A673 (cell line): ENCODE measurements around the gene FSD1L. TPM values are rescaled to one million over a fixed set of nuclear protein-coding genes. Genes with fewer than 3 reads are reported as not detected.

Experiments used
- BruUV-seq: library from RNA; stranded (reverse); fragments of 400-500 nt; replicated peaks from 2 replicates; lab custom pipeline; 2021; lab: Mats Ljungman, UMichigan
- CTCF ChIA-PET: fragments of 300-600 bp; sonication (Branson Sonifier 250); formaldehyde crosslinking; loops from one replicate; lab custom pipeline; 2022; ENCODE audit warnings: antibody characterized with exemption; lab: Charles Lee
- POLR2A ChIA-PET: fragments of 300-600 bp; sonication (Branson Sonifier 250); formaldehyde crosslinking; loops from one replicate; lab custom pipeline; 2022; ENCODE audit warnings: antibody characterized with exemption; ENCODE audit not compliant: low non-redundant PET; lab: Charles Lee
- DNase-seq: peaks from one replicate; pipeline ENCODE4 v3.0.0-alpha.2; 2015; ENCODE audit warnings: low spot score
- H3K27ac ChIP-seq: fragments of 200-600 bp; sonication (generic); 2 replicates; pipeline ENCODE4 v1.5.1; 2016; ENCODE audit warnings: mixed run types, low read depth, mild to moderate bottlenecking, mixed read lengths, antibody characterized with exemption, low read length; ENCODE audit not compliant: poor library complexity, severe bottlenecking
- H3K27me3 ChIP-seq: fragments of 200-600 bp; sonication (generic); replicated peaks from 2 replicates; pipeline ENCODE4 v1.6.1; 2017; ENCODE audit warnings: mixed run types, low read depth, mild to moderate bottlenecking, mixed read lengths, antibody characterized with exemption, low read length; ENCODE audit not compliant: insufficient read depth, poor library complexity
- H3K36me3 ChIP-seq: fragments of 200-600 bp; sonication (generic); 2 replicates; pipeline ENCODE4 v1.6.1; 2016; ENCODE audit warnings: mixed run types, mild to moderate bottlenecking, mixed read lengths, antibody characterized with exemption, low read length; ENCODE audit not compliant: insufficient read depth, poor library complexity, severe bottlenecking
- H3K4me1 ChIP-seq: fragments of 200-600 bp; sonication (generic); 2 replicates; pipeline ENCODE4 v1.6.1; 2017; ENCODE audit warnings: mixed run types, mild to moderate bottlenecking, mixed read lengths, antibody characterized with exemption, low read length; ENCODE audit not compliant: insufficient read depth, poor library complexity, severe bottlenecking
- H3K4me3 ChIP-seq: fragments of 200-600 bp; sonication (generic); 2 replicates; pipeline ENCODE4 v1.5.1; 2016; ENCODE audit warnings: low read depth, mixed run types, mild to moderate bottlenecking, mixed read lengths, low read length; ENCODE audit not compliant: poor library complexity, severe bottlenecking
- H3K9me3 ChIP-seq: fragments of 200-600 bp; sonication (generic); 2 replicates; pipeline ENCODE4 v1.6.1; 2016; ENCODE audit warnings: mixed run types, low read depth, mild to moderate bottlenecking, mixed read lengths, antibody characterized with exemption, low read length; ENCODE audit not compliant: poor library complexity, severe bottlenecking
- CTCF ChIP-seq: fragments of 300-800, 200-600 bp; sonication (generic); conservative IDR thresholded peaks from 2 replicates; pipeline ENCODE4 v1.5.1; 2017; ENCODE audit warnings: low read depth, mild to moderate bottlenecking, antibody characterized with exemption, low read length, moderate library complexity, mixed read lengths
- EZH2 ChIP-seq: fragments of 200-600 bp; sonication (generic); IDR thresholded peaks from 2 replicates; pipeline ENCODE4 v1.6.1; 2017; ENCODE audit warnings: borderline replicate concordance, low read depth, mild to moderate bottlenecking, mixed read lengths, antibody characterized with exemption, low read length; ENCODE audit not compliant: poor library complexity, severe bottlenecking
- intact Hi-C: fragments of 100-400 bp; cut with micrococcal nuclease; formaldehyde crosslinking; loops from one replicate; pipeline ENCODE4 v1.10.0; 2022; ENCODE audit not compliant: unreplicated experiment
- total RNA-seq: library from RNA; stranded (reverse); gene quantifications from 2 replicates; pipeline ENCODE4 v1.2.3, GENCODE V29; 2021

Gene FSD1L
- total RNA-seq, 1 experiment from 2014 or later: 9.8 TPM

GRCh38 chr9:105438141-105438806, 9.6 kb upstream of the FSD1L start:
- H3K27ac ChIP-seq: no peak overlapping the region
- H3K36me3 ChIP-seq: no peaks in the 10 kb centered on the region
- intact Hi-C loops: no loop called here
- no peak overlapping the region for H3K4me3 ChIP-seq
- no peaks in the 10 kb centered on the region for H3K27me3 ChIP-seq
- TF ChIP-seq EZH2: no peak
- no peak for TF ChIP-seq CTCF
- ChIA-PET POLR2A (no interaction called here), CTCF (no interaction called here)
- BruUV-seq: no TSS peak
- no peaks in the 10 kb centered on the region for H3K4me1 ChIP-seq
- no peaks in the 10 kb centered on the region for H3K9me3 ChIP-seq
- DNase-seq: no peak

- H3K36me3 ChIP-seq: no peaks in the 10 kb centered on the region
- POLR2A ChIA-PET: no interaction called here
- intact Hi-C loops: no loop called here
- TF ChIP-seq EZH2: no peak
- no peak for DNase-seq
- H3K9me3 ChIP-seq: no peaks in the 10 kb centered on the region
- no TSS peak for BruUV-seq
- no peaks in the 10 kb centered on the region for H3K27me3 ChIP-seq
- CTCF ChIA-PET: no interaction called here
- no peak overlapping the region for H3K4me3 ChIP-seq
- no peaks in the 10 kb centered on the region for H3K4me1 ChIP-seq
- no peak overlapping the region for H3K27ac ChIP-seq
Observed at GRCh38 chr9:105439428-105439827, 8.4 kb upstream of the FSD1L start.

- H3K36me3 ChIP-seq: no peaks in the 10 kb centered on the region
- POLR2A ChIA-PET: no interaction called here
- H3K9me3 ChIP-seq: no peaks in the 10 kb centered on the region
- TF ChIP-seq CTCF (no peak), EZH2 (no peak)
- no peak for DNase-seq
- no peaks in the 10 kb centered on the region for H3K27me3 ChIP-seq
- intact Hi-C loops: no loop called here
- H3K27ac ChIP-seq: no peak overlapping the region
- BruUV-seq: no TSS peak
- CTCF ChIA-PET: no interaction called here
- no peak overlapping the region for H3K4me3 ChIP-seq
- H3K4me1 ChIP-seq: no peaks in the 10 kb centered on the region
Observed at GRCh38 chr9:105441616-105442160, 6.1 kb upstream of the FSD1L start.
